ENCODE measurements around the gene SIGLEC1.

DNA sequence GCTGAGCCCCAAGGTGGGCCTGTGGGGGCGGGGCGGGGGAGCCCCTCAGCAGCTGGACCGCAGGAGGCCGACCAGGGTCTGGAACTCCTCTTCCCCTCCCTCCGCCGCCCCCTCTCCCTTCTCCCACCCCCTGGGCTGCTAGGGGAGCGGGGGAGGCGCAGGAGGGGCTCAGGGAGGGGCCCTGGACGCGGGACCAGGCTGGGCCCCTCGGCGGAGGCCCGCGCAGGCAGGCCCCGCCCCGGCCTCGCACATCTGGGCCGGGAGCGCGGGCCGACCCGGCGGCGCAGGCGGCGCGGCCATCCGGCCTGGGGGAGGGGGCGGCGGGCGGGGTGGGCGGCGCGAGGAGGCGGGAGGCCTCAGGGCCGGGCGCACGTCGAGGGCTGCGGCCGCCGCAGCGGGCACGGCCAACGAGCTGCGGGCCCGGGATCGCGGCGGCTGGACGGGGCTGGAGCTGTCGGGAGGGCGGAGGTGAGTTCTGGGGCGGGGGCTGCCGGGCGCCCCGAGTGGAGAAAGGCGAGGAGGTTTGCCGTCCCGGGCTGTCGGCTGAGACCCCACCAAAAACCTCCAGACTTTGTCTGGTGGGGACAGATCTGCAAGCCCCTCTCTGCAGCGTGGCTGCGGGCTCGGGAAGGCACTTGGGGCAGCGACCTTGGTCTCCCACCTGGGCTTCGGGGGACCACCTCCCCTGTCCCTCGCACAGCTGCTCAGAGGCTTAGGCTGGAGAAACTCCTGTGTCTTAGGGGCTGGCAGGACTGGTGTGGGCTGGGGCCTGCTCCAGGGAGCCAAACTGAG, 20.1 kb upstream of the SIGLEC1 start, which contains the start of gene HSPA12B:
- no peak for TF ChIP-seq POLR2A (IDR thresholded peaks at IDR 0.05)
- no peak for TF ChIP-seq POLR2AphosphoS5 (IDR thresholded peaks at IDR 0.05)
- TF ChIP-seq, protein P1, sequence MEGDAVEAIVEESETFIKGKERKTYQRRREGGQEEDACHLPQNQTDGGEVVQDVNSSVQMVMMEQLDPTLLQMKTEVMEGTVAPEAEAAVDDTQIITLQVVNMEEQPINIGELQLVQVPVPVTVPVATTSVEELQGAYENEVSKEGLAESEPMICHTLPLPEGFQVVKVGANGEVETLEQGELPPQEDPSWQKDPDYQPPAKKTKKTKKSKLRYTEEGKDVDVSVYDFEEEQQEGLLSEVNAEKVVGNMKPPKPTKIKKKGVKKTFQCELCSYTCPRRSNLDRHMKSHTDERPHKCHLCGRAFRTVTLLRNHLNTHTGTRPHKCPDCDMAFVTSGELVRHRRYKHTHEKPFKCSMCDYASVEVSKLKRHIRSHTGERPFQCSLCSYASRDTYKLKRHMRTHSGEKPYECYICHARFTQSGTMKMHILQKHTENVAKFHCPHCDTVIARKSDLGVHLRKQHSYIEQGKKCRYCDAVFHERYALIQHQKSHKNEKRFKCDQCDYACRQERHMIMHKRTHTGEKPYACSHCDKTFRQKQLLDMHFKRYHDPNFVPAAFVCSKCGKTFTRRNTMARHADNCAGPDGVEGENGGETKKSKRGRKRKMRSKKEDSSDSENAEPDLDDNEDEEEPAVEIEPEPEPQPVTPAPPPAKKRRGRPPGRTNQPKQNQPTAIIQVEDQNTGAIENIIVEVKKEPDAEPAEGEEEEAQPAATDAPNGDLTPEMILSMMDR (IDR thresholded peaks at IDR 0.05) = no peak
